Karpas-422 (cell line): ENCODE results near the gene BACE1-AS. TPM values are rescaled to one million over a fixed set of nuclear protein-coding genes. Genes with fewer than 3 reads are reported as not detected.

Experiments used
- DNase-seq: peaks from one replicate; pipeline ENCODE4 v3.0.0-alpha.2; 2015
- H2AFZ ChIP-seq: fragments of 200-600 bp; sonication (generic); 2 replicates; pipeline ENCODE4 v1.6.1; 2014; ENCODE audit warnings: antibody characterized with exemption, low read length, mixed read lengths
- H3K27ac ChIP-seq: fragments of 200-600 bp; sonication (generic); 2 replicates; pipeline ENCODE4 v1.5.1; 2014; ENCODE audit warnings: mild to moderate bottlenecking, low read length, moderate library complexity
- H3K27me3 ChIP-seq: fragments of 200-600 bp; sonication (generic); 2 replicates; pipeline ENCODE4 v1.6.1; 2014; ENCODE audit warnings: low read length, mixed read lengths
- H3K36me3 ChIP-seq: fragments of 200-600 bp; sonication (generic); 2 replicates; pipeline ENCODE4 v1.6.1; 2014; ENCODE audit warnings: low read length, mixed read lengths; ENCODE audit not compliant: insufficient read depth
- H3K4me1 ChIP-seq: fragments of 200-600 bp; sonication (generic); 2 replicates; pipeline ENCODE4 v1.6.1; 2014; ENCODE audit warnings: mild to moderate bottlenecking, low read length, mixed read lengths
- H3K4me2 ChIP-seq: fragments of 200-600 bp; sonication (generic); 2 replicates; pipeline ENCODE4 v1.6.1; 2014; ENCODE audit warnings: low read length, low read depth, mild to moderate bottlenecking; ENCODE audit not compliant: poor library complexity, severe bottlenecking
- H3K4me3 ChIP-seq: fragments of 200-600 bp; sonication (generic); 2 replicates; pipeline ENCODE4 v1.5.1; 2014; ENCODE audit warnings: mild to moderate bottlenecking, antibody characterized with exemption, low read length, mixed read lengths
- H3K79me2 ChIP-seq: fragments of 200-600 bp; sonication (generic); 2 replicates; pipeline ENCODE4 v1.6.1; 2014; ENCODE audit warnings: mild to moderate bottlenecking, low read length, mixed read lengths
- H3K9ac ChIP-seq: fragments of 200-600 bp; sonication (generic); 2 replicates; pipeline ENCODE4 v1.6.0; 2014; ENCODE audit warnings: low read length
- H3K9me2 ChIP-seq: fragments of 200-600 bp; sonication (generic), shearing (Covaris generic); replicated peaks from 2 replicates; pipeline ENCODE4 v1.6.0; 2014; ENCODE audit warnings: mild to moderate bottlenecking, low read length, moderate library complexity; ENCODE audit not compliant: insufficient read depth
- H3K9me3 ChIP-seq: fragments of 300-700, 200-600 bp; sonication (generic); 2 replicates; pipeline ENCODE4 v1.6.1; 2014; ENCODE audit warnings: low read length, mixed read lengths
- H4K20me1 ChIP-seq: fragments of 200-600 bp; sonication (generic); 2 replicates; pipeline ENCODE4 v1.6.1; 2014; ENCODE audit warnings: mild to moderate bottlenecking, antibody characterized with exemption, low read length, low read depth; ENCODE audit not compliant: insufficient read depth
- total RNA-seq: library from RNA; depleted of rRNA; stranded (reverse); fragments of >200 nt; shearing (Covaris generic); gene quantifications from 2 replicates; pipeline ENCODE4 v1.2.3, GENCODE V29; 2014; ENCODE audit warnings: low replicate concordance

Gene BACE1-AS
- total RNA-seq, 1 experiment from 2014 or later: 2.9 TPM

DNA sequence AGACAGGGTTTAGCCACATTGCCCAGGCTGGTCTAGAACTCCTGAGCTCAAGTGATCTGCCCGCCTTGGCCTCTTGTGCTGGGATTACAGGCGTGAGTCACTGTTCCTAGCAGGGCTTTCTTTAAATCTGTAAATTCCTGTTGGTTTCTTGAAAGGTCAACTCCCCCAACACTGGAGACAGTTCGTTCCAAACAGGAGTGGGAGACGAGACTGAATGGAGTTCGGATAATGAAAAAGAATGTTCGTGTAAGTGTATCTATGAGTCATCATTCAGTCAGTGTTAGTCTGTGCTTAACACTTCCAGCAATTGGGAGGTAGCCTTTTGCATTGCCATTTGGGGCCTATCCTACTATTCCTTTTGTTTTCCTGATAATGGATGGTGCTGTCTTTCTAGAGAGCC lies 10.0 kb upstream of the BACE1-AS start:
- Histone ChIP-seq H3K4me3 (no peak overlapping the region), H3K27me3 (no peaks in the 10 kb centered on the region), H3K4me2 (no peak overlapping the region)

DNA sequence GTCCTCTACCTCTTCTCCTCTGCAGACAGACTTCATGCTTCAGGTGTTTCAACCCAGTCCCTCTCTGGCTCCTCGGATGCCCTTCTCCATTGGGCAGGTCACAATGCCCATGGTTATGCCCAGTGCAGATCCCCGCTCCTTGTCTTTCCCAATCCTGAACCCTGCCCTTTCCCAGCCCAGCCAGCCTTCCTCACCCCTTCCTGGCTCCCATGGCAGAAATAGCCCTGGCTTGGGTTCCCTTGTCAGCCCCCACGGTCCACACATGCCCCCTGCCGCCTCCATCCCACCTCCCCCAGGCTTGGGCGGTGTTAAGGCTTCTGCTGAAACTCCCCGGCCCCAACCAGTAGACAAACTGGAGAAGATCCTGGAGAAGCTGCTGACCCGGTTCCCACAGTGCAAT lies 9.3 kb upstream of the BACE1-AS start:
- H3K4me1 ChIP-seq: no peaks in the 10 kb centered on the region
- no peaks in the 10 kb centered on the region for H3K9me3 ChIP-seq
- no peaks in the 10 kb centered on the region for H3K36me3 ChIP-seq

More for the DNA sequence above, 10.0 kb upstream of the BACE1-AS start:
- no peak for DNase-seq
- Histone ChIP-seq H3K4me1 (no peaks in the 10 kb centered on the region), H3K27ac (no peak overlapping the region), H3K9me2 (no peaks in the 10 kb centered on the region), H3K9ac (no peak overlapping the region), H4K20me1 (no peaks in the 10 kb centered on the region), H3K79me2 (no peaks in the 10 kb centered on the region), H3K36me3 (no peaks in the 10 kb centered on the region), H2AFZ (no peak overlapping the region), H3K9me3 (no peaks in the 10 kb centered on the region)

DNA sequence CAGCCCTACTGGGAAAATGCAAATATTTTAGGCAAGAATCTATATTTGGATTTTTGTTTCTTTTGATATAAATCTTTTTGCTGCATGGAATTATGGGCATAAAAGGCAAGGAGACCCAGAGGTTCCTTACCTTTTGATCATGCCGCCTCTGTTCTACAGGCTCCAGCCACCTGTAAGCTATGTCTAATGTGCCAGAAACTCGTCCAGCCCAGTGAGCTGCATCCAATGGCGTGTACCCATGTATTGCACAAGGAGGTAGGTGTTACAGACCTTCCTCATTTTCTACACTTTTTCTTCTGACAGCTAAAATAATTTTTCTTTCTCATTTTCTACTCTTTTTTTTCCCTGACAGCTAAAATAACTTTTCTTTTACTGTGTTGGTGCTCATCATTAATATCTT lies 8.2 kb upstream of the BACE1-AS start:
- H3K79me2 ChIP-seq: no peaks in the 10 kb centered on the region
- H3K4me3 ChIP-seq: no peak overlapping the region
- no peaks in the 10 kb centered on the region for H4K20me1 ChIP-seq
- no peaks in the 10 kb centered on the region for H3K9me2 ChIP-seq
- H3K9ac ChIP-seq: no peak overlapping the region
- H3K9me3 ChIP-seq: no peaks in the 10 kb centered on the region
- no peaks in the 10 kb centered on the region for H3K36me3 ChIP-seq
- no peaks in the 10 kb centered on the region for H3K4me1 ChIP-seq
- H2AFZ ChIP-seq: no peak overlapping the region
- DNase-seq: no peak
- no peak overlapping the region for H3K27ac ChIP-seq
- no peaks in the 10 kb centered on the region for H3K27me3 ChIP-seq
- no peak overlapping the region for H3K4me2 ChIP-seq

More for the DNA sequence above, 9.3 kb upstream of the BACE1-AS start:
- H2AFZ ChIP-seq: no peak overlapping the region
- H3K27ac ChIP-seq: no peak overlapping the region
- H3K9ac ChIP-seq: no peak overlapping the region
- DNase-seq: no peak
- H3K9me2 ChIP-seq: no peaks in the 10 kb centered on the region
- H3K4me3 ChIP-seq: no peak overlapping the region
- H4K20me1 ChIP-seq: no peaks in the 10 kb centered on the region
- no peak overlapping the region for H3K4me2 ChIP-seq
- H3K27me3 ChIP-seq: no peaks in the 10 kb centered on the region
- H3K79me2 ChIP-seq: no peaks in the 10 kb centered on the region

DNA sequence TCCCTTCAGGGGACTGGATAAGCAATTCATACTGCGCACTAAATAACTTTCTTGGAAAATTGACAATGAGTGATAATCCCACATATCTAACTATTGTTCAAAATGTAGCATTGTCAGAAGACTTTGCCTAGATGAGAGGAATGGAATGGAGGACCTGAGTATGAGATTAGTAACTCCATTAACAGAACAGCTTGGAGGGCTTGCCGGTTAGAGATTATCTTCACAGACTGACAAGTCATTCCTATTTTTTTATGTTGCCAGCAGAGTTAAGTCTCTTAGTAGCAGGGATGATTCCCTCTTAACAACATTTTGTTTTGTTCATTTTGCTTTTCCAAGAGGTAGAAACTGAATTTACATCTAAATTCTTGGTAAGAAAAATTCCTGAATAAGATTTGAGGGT lies 7.1 kb upstream of the BACE1-AS start:
- no peaks in the 10 kb centered on the region for H3K79me2 ChIP-seq
- H3K27ac ChIP-seq: no peak overlapping the region
- no peaks in the 10 kb centered on the region for H3K27me3 ChIP-seq
- H3K9me2 ChIP-seq: no peaks in the 10 kb centered on the region
- no peak overlapping the region for H3K9ac ChIP-seq
- no peaks in the 10 kb centered on the region for H3K36me3 ChIP-seq
- H4K20me1 ChIP-seq: no peaks in the 10 kb centered on the region
- H3K4me2 ChIP-seq: no peak overlapping the region
- no peak for DNase-seq
- no peaks in the 10 kb centered on the region for H3K4me1 ChIP-seq
- no peaks in the 10 kb centered on the region for H3K9me3 ChIP-seq
- no peak overlapping the region for H2AFZ ChIP-seq
- H3K4me3 ChIP-seq: no peak overlapping the region

DNA sequence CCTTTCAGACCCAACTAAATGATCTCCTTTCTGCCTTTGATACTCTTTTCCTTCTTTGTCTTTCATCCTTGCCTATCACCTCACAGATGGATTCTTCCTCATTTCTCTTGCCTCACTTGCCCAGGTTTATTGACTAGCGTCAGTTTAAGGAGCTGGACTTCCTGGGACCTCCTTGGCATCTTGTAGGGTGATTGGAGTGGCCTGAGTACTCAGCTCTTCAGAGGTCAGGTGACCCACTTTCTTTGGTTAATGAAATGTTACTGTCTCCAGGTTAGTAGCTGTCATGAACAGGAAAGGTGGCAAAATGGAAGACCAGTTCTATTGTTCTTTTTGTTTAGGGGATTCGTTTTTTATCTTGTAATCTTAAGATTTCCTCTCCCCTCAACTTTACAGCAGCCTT lies 4.6 kb upstream of the BACE1-AS start:
- Histone ChIP-seq H3K4me2 (no peak overlapping the region), H3K79me2 (no peaks in the 10 kb centered on the region), H3K9me2 (no peaks in the 10 kb centered on the region), H4K20me1 (no peaks in the 10 kb centered on the region), H3K4me3 (no peak overlapping the region), H3K27me3 (no peaks in the 10 kb centered on the region), H3K36me3 (no peaks in the 10 kb centered on the region), H3K27ac (no peak overlapping the region), H3K9ac (no peak overlapping the region), H3K9me3 (no peaks in the 10 kb centered on the region), H3K4me1 (no peaks in the 10 kb centered on the region), H2AFZ (no peak overlapping the region)
- DNase-seq: no peak

DNA sequence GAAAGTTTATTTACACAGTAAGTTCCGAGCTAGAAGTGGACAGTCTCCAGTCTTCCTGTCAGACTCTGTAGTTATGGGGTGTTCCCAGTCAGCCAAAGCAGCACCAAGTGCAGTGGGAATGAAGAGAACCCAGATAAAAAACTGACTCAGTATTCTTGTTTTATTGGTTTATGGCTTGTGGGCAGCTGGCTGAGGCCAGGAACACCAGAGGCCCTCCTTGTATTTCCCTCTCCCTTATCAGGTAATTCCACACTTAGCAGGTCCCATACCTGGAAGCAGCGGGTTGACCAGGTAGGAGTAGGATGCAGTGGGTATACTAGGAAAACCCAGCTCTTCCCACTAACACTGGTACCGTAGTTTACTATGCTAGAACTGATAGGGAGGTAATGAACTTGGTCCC lies 3.5 kb upstream of the BACE1-AS start:
- Histone ChIP-seq H3K27me3 (no peaks in the 10 kb centered on the region), H2AFZ (no peak overlapping the region)
- DNase-seq: no peak

DNA sequence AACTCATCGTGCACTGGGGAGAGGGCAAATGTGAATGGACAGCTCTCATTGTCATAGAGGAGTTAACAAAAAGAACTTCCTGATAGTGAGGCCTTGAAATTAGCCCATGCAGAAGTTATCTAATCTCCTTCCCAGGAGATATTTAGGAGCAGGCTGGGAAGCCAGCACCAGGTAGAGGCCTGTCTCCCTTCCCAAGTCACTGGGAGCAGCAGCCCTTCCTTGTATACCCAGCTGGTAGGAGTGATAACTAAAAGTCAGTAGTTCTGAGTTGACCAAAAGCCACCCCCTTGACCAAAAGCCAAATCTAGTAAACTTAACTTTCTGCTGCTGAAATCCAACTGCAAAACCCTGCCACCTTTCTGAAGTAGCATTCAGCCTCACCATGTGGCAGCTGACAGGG lies 1.4 kb upstream of the BACE1-AS start:
- no peaks in the 10 kb centered on the region for H3K9me2 ChIP-seq
- H3K9ac ChIP-seq: no peak overlapping the region
- H3K4me3 ChIP-seq: no peak overlapping the region
- H3K27me3 ChIP-seq: no peaks in the 10 kb centered on the region
- no peaks in the 10 kb centered on the region for H3K4me1 ChIP-seq
- no peaks in the 10 kb centered on the region for H4K20me1 ChIP-seq
- no peak overlapping the region for H3K27ac ChIP-seq
- H3K9me3 ChIP-seq: no peaks in the 10 kb centered on the region
- no peak for DNase-seq
- H2AFZ ChIP-seq: no peak overlapping the region
- H3K4me2 ChIP-seq: no peak overlapping the region
- no peaks in the 10 kb centered on the region for H3K79me2 ChIP-seq
- no peaks in the 10 kb centered on the region for H3K36me3 ChIP-seq

More for the DNA sequence above, 3.5 kb upstream of the BACE1-AS start:
- Histone ChIP-seq H3K27ac (no peak overlapping the region), H4K20me1 (no peaks in the 10 kb centered on the region), H3K9ac (no peak overlapping the region), H3K4me3 (no peak overlapping the region), H3K4me1 (no peaks in the 10 kb centered on the region), H3K4me2 (no peak overlapping the region), H3K9me3 (no peaks in the 10 kb centered on the region), H3K36me3 (no peaks in the 10 kb centered on the region), H3K79me2 (no peaks in the 10 kb centered on the region), H3K9me2 (no peaks in the 10 kb centered on the region)

DNA sequence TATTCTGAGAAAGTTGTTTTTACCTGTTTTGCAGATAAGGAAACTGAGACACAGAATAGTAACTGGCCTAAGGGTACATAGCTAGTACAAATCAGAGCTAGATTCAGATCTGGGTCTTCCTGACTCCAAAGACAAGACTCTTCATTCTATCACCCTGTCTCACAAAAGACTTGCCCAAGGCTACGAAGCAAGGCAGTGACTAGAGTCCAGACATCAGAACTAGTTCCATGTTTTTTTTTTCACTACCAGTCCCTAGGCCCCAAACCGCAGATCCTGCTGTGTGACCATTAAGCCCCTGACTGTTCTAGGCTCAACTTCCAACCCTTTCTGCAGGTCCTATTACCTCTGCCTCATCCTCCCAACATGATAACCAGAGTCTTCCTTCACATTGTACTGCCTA lies 1.5 kb downstream of the BACE1-AS start:
- Histone ChIP-seq H3K36me3 (no peaks in the 10 kb centered on the region), H3K4me1 (no peaks in the 10 kb centered on the region), H2AFZ (no peak overlapping the region), H3K4me2 (no peak overlapping the region), H3K79me2 (no peaks in the 10 kb centered on the region), H3K9me3 (no peaks in the 10 kb centered on the region), H4K20me1 (no peaks in the 10 kb centered on the region), H3K9me2 (no peaks in the 10 kb centered on the region), H3K27ac (no peak overlapping the region), H3K4me3 (no peak overlapping the region), H3K9ac (no peak overlapping the region), H3K27me3 (no peaks in the 10 kb centered on the region)
- DNase-seq: no peak
